GM18873 (cell line): Measurements from ENCODE around the gene NINJ2.
"Not testable (repeated sequence)": the region's sequence is repeated elsewhere in the genome, so short reads cannot be mapped to it uniquely, and the experiment has no call there.

Experiments used
- ATAC-seq: cut with Tn5 transposase; IDR thresholded peaks from one replicate; pipeline ENCODE4 v1.9.1; 2021; ENCODE audit warnings: mild to moderate bottlenecking, moderate library complexity, moderate number of reproducible peaks; ENCODE audit not compliant: unreplicated experiment, low FRiP score

NINJ2 gene

GRCh38 chr12:643475-644302 lies 19.6 kb downstream of the NINJ2 start:
- no peak for ATAC-seq

GRCh38 chr12:642633-643474 lies 20.4 kb downstream of the NINJ2 start:
- ATAC-seq = peak; percentile 52

GRCh38 chr12:641321-641720 lies 21.9 kb downstream of the NINJ2 start:
- ATAC-seq = not testable (repeated sequence)

DNA sequence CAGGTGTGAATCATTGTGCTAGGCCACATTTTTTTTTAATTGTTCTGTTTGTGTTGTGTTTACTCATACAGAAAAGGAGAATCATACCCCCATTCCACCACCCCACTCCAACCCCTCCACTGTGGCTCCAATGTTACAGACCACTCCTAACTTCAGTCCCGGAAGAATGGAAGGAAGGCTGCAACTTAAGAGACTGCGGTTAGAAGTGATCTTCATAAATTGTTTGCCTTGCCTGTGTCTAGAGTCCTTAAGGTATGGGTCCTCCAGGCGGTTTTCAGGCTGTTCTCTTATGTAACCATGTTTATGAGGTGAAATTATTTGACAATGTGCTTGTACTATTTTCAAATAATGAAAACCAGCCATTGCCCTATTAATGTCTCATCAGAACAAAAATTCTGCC lies 22.5 kb downstream of the NINJ2 start:
- ATAC-seq = no peak

DNA sequence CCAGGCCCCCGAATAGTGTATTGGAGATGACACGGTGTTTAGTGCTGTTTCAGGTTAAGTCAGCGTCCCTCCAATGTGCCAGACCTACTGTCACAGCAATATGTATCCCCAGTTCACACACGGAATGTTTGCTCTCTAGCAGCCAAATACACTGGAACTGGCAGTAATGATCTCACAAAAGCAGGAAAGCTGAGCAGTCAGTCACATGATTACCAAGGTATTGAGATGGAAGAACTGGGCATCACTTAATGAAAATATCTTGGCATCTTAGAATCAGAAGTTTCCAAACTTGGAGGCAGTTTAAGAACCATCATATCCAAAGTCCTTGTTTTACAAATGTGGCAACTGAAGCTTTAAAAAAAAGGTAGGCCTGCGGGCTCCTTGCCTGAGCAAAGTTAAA lies 23.3 kb downstream of the NINJ2 start:
- ATAC-seq = no peak

GRCh38 chr12:639566-639965 lies 23.7 kb downstream of the NINJ2 start:
- no peak for ATAC-seq

GRCh38 chr12:638953-639557 lies 24.2 kb downstream of the NINJ2 start:
- ATAC-seq = no peak

DNA sequence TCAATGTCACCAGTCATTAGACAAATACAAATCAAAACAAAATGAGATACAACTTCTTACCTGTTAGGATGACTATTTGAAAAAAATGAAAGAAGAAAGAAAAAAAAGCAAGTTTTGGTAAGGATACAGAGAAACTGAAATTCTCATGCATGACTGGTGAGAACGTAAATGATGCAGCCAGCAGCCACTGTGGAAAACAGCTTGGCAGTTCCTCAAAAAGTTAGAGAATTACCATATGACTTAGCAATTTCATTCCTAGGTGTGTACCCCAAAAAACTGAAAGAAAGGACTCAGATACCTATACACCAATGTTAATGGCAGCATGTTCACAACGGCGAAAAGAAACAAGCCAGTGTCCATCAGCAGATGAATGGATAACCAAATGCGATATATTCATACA lies 26.6 kb downstream of the NINJ2 start:
- ATAC-seq = no peak

GRCh38 chr12:633731-634130 lies 29.5 kb downstream of the NINJ2 start:
- ATAC-seq = no peak

DNA sequence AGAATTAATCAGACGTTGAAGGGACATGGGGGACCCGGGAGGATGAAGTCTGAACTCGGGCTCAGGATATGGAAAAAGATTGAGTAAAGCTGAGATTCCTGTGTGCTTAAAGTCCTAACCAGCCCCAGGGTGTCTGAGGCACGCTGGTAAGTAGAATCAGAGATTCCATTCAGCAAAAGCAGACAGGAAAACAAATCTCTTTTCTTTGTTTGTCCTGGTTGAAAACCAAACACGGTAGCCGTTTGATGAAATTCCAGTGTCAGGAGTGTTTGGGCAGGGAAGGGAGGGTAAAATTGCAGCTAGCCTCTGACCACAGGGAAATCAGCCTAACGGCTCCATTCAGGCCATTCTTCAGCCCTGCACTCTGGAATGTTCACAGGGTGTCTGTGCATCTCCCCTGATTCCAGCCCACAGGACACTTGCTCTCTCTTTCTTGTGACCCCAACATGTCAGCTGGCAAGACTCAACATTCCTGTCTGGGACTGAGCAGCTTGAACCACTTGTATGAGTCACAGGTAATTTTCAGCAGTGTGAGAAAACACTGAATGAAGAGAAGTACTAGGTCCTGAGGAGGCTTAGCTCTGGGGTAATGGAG lies 31.0 kb downstream of the NINJ2 start:
- no peak for ATAC-seq

DNA sequence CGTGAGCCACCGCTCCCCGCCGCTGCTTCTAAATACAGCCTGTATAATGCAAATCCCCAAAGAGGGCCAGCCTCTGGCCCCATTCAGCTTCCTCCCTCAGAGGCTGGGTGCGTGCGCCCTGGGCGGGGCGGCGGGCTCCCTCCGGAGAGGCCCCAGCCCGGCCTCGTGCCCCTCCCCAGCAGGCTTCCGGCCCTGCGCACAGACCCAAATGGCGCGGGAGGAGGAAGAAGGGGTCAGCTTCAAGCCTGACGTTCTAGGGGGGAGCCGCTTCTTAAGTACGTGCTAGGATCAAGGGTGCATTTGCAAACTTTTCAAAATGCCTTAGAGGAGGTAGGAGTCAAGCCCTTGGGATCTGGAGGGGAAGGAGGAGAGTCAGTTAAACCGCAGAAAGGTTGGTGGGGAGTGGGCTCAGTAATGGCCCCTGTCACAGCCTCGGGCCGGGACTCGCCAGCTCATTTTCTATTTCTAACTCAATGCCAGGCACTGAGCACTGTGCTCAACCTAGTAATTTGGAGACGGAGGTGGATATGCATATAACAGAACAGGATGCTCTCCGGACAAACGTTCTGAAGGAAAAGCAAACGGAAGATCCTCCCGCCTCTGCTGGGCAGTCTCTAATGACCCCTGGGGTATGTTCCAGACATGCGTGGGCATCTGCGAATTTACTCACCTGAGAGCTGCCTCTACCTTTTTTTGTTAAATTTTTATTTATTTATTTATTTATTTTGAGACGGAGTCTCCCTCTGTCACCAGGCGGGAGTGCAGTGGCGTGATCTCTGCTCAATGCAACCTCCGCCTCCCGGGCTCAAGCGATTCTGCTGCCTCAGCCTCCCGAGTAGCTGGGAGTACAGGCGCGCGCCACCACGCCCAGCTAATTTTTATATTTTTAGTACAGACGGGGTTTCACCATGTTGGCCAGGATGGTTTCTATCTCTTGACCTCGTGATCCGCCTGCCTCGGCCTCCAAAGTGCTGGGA lies 32.3 kb downstream of the NINJ2 start:
- peak; percentile 70 for ATAC-seq

DNA sequence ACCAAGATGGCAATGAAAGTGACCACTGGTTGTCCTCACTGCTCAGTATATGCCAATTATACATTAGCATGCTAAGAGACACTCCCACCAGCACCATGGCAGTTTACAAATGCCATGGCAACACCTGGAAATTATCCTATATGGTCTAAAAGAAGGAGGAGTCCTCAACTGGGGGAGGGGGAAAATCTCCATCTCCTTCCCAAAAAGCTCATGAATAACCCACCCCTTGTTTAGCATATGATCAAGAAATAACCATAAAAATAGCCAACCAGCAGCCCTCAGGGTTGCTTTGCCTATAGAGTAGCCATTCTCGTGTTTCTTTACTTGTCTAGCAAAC lies 34.5 kb downstream of the NINJ2 start:
- not testable (repeated sequence) for ATAC-seq

DNA sequence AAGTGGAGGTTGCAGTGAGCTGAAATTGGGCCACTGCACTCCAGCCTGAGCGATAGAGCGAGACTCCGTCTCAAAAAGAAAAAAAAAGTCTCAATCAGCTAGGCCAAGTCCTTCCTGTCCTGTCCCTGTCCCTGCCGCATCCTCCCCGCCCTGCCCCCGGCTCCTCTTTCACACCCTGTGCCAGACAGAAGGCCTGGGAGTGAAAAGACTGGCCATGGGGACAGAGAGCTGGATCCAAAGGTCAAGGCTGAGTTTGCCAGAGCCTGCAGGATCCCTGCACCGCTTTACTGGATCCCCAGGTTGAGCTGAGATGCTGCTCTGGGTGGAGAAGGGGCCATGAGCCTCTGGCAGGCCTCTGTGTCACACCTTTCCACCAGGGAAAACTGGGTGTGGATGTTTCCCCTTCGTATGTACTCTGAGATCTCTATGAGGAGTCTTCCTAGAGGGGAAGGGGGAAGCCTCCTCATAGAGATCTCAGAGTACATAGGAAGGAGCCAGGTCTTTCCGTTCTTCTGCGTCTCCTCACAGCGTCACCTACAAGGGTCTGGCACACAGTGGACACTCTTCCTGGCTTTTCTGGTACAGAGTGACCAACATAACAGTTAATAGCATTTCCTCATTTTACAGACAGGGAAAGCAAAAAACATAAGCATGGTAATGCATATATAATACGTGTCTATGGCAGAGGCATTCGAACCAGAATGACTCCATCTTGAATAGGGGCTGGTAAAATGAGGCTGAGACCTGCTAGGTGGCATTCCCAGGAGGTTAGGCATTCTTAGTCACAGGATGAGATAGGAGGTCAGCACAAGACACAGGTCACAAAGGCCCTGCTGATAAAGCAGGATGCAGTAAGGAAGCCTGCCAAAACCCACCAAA lies 35.1 kb downstream of the NINJ2 start:
- no peak for ATAC-seq

- no peak for ATAC-seq
Observed at GRCh38 chr12:627285-627684, 36.0 kb downstream of the NINJ2 start.

- ATAC-seq = no peak
Observed at GRCh38 chr12:625998-626397, 37.2 kb downstream of the NINJ2 start.

DNA sequence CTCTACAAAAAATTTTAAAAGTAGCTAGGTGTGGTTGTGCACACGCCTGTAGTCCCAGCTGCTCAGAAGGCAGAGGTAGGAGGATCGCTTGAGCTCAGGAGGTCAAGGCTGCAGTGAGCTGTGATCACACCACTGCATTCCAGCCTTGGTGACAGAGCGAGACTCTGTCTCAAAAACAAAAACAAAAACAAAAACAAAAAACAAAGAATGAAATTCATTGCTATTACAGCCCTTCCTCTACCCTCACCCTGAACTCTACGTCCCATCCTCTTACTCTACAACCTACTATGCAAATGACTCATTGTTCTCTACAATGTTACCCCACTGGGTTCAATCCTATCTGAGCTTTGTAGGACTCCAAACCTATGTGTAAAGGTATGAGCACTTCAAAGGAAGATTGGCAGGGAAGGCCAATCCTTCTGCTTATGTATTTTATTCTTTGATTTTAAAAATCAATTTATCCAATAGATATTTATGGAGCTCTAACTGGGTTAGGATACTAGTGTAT lies 39.3 kb downstream of the NINJ2 start:
- ATAC-seq = no peak

DNA sequence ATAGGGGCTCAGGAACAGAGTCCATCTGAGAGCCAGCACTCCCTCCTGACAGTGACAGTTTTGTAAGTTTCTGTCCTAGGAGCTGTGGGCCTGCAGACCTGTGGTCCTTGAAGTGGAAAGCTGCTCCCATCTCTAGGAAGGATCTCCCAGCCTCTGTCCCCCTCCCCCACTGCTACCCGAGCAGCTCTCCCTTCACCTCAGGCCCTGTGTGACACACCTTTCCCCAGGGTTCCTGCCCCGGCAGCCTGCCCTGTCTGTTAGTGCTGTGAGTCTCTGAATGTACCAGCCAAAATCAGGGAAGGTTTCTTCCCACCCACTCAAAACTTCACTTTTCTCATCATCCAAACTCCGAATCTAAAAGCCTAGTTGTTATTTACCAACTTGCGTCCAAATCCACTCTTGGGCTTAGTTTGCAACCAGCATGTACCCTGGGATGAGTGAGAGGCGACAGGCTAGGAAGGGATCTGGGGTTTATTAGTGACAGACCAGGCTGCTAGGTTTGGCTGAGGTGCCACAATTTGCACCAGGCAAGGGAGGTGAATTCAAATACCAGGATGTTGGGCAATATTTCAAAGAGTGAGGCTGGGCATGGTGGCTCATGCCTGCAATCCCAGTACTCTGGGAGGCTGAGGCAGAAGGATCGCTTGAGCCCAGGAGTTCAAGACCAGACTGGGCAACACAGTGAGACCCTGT lies 39.9 kb downstream of the NINJ2 start:
- ATAC-seq = no peak

DNA sequence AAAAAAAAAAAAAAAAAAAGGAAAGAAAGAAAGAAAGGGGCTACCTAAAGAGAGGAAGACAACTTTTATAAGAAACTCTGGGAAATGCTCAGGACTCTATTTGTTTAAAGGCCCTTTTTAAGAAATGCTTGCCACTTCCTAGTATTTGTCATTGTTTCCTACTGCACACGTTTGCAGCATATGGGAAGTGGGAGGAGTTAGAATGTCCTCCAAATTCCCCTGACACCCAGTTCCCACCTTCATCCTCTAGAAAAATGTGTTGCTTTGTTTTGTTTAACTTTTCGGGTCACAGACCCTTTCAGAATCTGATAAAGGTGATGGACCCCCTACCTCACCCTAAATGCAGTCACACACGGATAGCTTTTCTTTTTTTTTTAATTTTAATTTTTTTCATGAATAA lies 40.8 kb downstream of the NINJ2 start:
- no peak for ATAC-seq
